ENCODE measurements around the gene KIRREL3. TPM values are rescaled to one million over a fixed set of nuclear protein-coding genes. Genes with fewer than 3 reads are reported as not detected.

KIRREL3 gene
- total and polyA plus RNA-seq, 7 experiments from 2014 or later = not detected

- Histone ChIP-seq H3K4me1 (ENCODE audit: control insufficient read depth in 2 of 2, insufficient read depth in 2 of 2, low read length in 2 of 2) (peaks cover 0 to 9% of the 10 kb centered on the region in 2 donors), H3K36me3 (ENCODE audit: control insufficient read depth in 2 of 3, insufficient read depth in 3 of 3, low read length in 3 of 3) (no peaks in the 10 kb centered on the region), H3K27me3 (ENCODE audit: control insufficient read depth in 2 of 2, insufficient read depth in 2 of 2, low read length in 2 of 2) (no peaks in the 10 kb centered on the region), H3K27ac (ENCODE audit: low read depth, low read length) (no peak overlapping the region), H3K9me3 (ENCODE audit: control insufficient read depth in 2 of 3, low read length in 3 of 3) (no peaks in the 10 kb centered on the region), H3K4me3 (ENCODE audit: low read length) (no peak overlapping the region)
- ChIA-PET POLR2A (no interaction called here), CTCF (no interaction called here)
- intact Hi-C loops (cut with micrococcal nuclease) = no loop called here
- peaks cover 0 to 9% (median 0%) of the 10 kb centered on the region in 5 donors for H3K27me3 Mint-ChIP-seq
- H3K27ac Mint-ChIP-seq = peak overlapping the region in 1 of 9 donors; percentile 9
- no peaks in the 10 kb centered on the region for H3K9me3 Mint-ChIP-seq
- peaks cover 12 to 23% (median 19%) of the 10 kb centered on the region in 7 donors for H3K4me1 Mint-ChIP-seq
- no peak for DNase-seq
- H3K36me3 Mint-ChIP-seq = no peaks in the 10 kb centered on the region
- no peak overlapping the region for H3K4me3 Mint-ChIP-seq
- ATAC-seq = no peak
These were observed 517.9 kb downstream of the KIRREL3 start for GRCh38 chr11:126482586-126483108.

DNA sequence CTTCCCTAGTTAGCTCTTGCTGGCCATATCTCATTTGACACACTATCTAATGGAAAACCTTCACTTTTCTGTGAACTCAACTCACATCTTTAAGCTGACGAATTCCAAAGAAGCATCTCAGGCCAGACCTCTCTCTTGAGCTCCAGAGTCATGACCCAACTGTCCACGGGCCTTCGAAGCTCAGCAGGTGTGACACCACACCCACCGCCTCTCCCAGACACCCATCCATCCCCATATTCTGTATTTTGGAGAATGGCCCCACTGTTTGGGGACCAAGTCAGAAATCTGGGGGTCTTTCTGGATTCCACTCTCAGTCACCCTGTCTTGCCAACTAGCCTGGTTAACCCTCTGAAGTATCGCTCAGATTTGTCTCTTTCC is 519.3 kb downstream of the KIRREL3 start:
- no peak for ATAC-seq
- no peak overlapping the region for H3K27ac ChIP-seq (ENCODE audit: low read depth, low read length)

GRCh38 chr11:126480410-126481302 is 519.9 kb downstream of the KIRREL3 start:
- ChIA-PET CTCF (interaction anchor here (0.6 to 2.7 kb wide), 27 partner anchors 8 to 708 kb away, joined by 3 to 46 read pairs (median 4); partner anchors contain the start of gene ST3GAL4), POLR2A (interaction anchor here (0.6 to 1.4 kb wide), 6 partner anchors 40 to 557 kb away, joined by 3 to 4 read pairs (median 3); partner anchors contain the start of gene TIRAP)
- H3K9me3 ChIP-seq (ENCODE audit: control insufficient read depth in 2 of 3, low read length in 3 of 3) = no peaks in the 10 kb centered on the region
- no peaks in the 10 kb centered on the region for H3K27me3 ChIP-seq (ENCODE audit: control insufficient read depth in 2 of 2, insufficient read depth in 2 of 2, low read length in 2 of 2)
- peaks cover 0 to 13% of the 10 kb centered on the region in 2 donors for H3K4me1 ChIP-seq (ENCODE audit: control insufficient read depth in 2 of 2, insufficient read depth in 2 of 2, low read length in 2 of 2)
- no peak overlapping the region for H3K27ac ChIP-seq (ENCODE audit: low read depth, low read length)
- intact Hi-C loops (cut with micrococcal nuclease) = loop anchor here (1.0 kb wide), 4 partner anchors 15 to 170 kb away; no protein-coding TSS in a partner anchor
- ATAC-seq (peak; percentile 93), DNase-seq (peak; percentile 45 to 76 (median 65))
- Mint-ChIP-seq H3K4me3 (peak overlapping the region; percentile 22 to 79 (median 68)), H3K4me1 (peaks cover 12 to 29% (median 19%) of the 10 kb centered on the region in 7 donors), H3K27ac (peak overlapping the region; percentile 35 to 88 (median 70)), H3K9me3 (no peaks in the 10 kb centered on the region), H3K27me3 (peaks cover 0 to 6% (median 0%) of the 10 kb centered on the region in 5 donors), H3K36me3 (no peaks in the 10 kb centered on the region)
- H3K4me3 ChIP-seq (ENCODE audit: low read length) = peak overlapping the region; percentile 31
- no peaks in the 10 kb centered on the region for H3K36me3 ChIP-seq (ENCODE audit: control insufficient read depth in 2 of 3, insufficient read depth in 3 of 3, low read length in 3 of 3)

More for the DNA sequence above, 519.3 kb downstream of the KIRREL3 start:
- Histone ChIP-seq H3K4me3 (ENCODE audit: low read length) (no peak overlapping the region), H3K27me3 (ENCODE audit: control insufficient read depth in 2 of 2, insufficient read depth in 2 of 2, low read length in 2 of 2) (no peaks in the 10 kb centered on the region), H3K4me1 (ENCODE audit: control insufficient read depth in 2 of 2, insufficient read depth in 2 of 2, low read length in 2 of 2) (peaks cover 0 to 13% of the 10 kb centered on the region in 2 donors), H3K36me3 (ENCODE audit: control insufficient read depth in 2 of 3, insufficient read depth in 3 of 3, low read length in 3 of 3) (no peaks in the 10 kb centered on the region), H3K9me3 (ENCODE audit: control insufficient read depth in 2 of 3, low read length in 3 of 3) (no peaks in the 10 kb centered on the region)
- H3K27ac Mint-ChIP-seq = peak overlapping the region in 2 of 9 donors; percentile 67 to 88
- H3K4me3 Mint-ChIP-seq = no peak overlapping the region
- peaks cover 12 to 29% (median 19%) of the 10 kb centered on the region in 7 donors for H3K4me1 Mint-ChIP-seq
- POLR2A ChIA-PET = interaction anchor here (0.6 to 1.4 kb wide), 4 partner anchors 45 to 558 kb away, joined by 3 to 4 read pairs (median 3); partner anchors contain the start of gene TIRAP
- no peaks in the 10 kb centered on the region for H3K36me3 Mint-ChIP-seq
- no peak for DNase-seq
- no peaks in the 10 kb centered on the region for H3K9me3 Mint-ChIP-seq
- intact Hi-C loops (cut with micrococcal nuclease) = no loop called here
- H3K27me3 Mint-ChIP-seq = peaks cover 0 to 9% (median 0%) of the 10 kb centered on the region in 5 donors
- CTCF ChIA-PET = interaction anchor here (0.6 to 2.7 kb wide), 23 partner anchors 8 to 709 kb away, joined by 3 to 46 read pairs (median 4); partner anchors contain the start of gene ST3GAL4

- intact Hi-C loops (cut with micrococcal nuclease) = loop anchor here (1.0 kb wide), 4 partner anchors 15 to 170 kb away; no protein-coding TSS in a partner anchor
- H3K36me3 Mint-ChIP-seq = no peaks in the 10 kb centered on the region
- ChIA-PET POLR2A (interaction anchor here (0.7 to 1.1 kb wide), 3 partner anchors 39 to 557 kb away, joined by 3 read pairs; no protein-coding TSS in a partner anchor), CTCF (interaction anchor here (0.7 to 2.7 kb wide), 20 partner anchors 8 to 558 kb away, joined by 3 to 46 read pairs (median 4); partner anchors contain the start of gene ST3GAL4)
- Histone ChIP-seq H3K27me3 (ENCODE audit: control insufficient read depth in 2 of 2, insufficient read depth in 2 of 2, low read length in 2 of 2) (no peaks in the 10 kb centered on the region), H3K4me3 (ENCODE audit: low read length) (no peak overlapping the region), H3K4me1 (ENCODE audit: control insufficient read depth in 2 of 2, insufficient read depth in 2 of 2, low read length in 2 of 2) (peaks cover 0 to 13% of the 10 kb centered on the region in 2 donors), H3K27ac (ENCODE audit: low read depth, low read length) (no peak overlapping the region), H3K9me3 (ENCODE audit: control insufficient read depth in 2 of 3, low read length in 3 of 3) (no peaks in the 10 kb centered on the region), H3K36me3 (ENCODE audit: control insufficient read depth in 2 of 3, insufficient read depth in 3 of 3, low read length in 3 of 3) (no peaks in the 10 kb centered on the region)
- H3K27ac Mint-ChIP-seq = peak overlapping the region in 1 of 9 donors; percentile 41
- ATAC-seq (no peak), DNase-seq (no peak)
- no peaks in the 10 kb centered on the region for H3K9me3 Mint-ChIP-seq
- peak overlapping the region in 3 of 10 donors; percentile 5 to 68 (median 5) for H3K4me3 Mint-ChIP-seq
- peaks cover 0 to 2% (median 0%) of the 10 kb centered on the region in 5 donors for H3K27me3 Mint-ChIP-seq
- H3K4me1 Mint-ChIP-seq = peaks cover 11 to 29% (median 19%) of the 10 kb centered on the region in 7 donors
These were observed 520.6 kb downstream of the KIRREL3 start for GRCh38 chr11:126480015-126480409.

DNA sequence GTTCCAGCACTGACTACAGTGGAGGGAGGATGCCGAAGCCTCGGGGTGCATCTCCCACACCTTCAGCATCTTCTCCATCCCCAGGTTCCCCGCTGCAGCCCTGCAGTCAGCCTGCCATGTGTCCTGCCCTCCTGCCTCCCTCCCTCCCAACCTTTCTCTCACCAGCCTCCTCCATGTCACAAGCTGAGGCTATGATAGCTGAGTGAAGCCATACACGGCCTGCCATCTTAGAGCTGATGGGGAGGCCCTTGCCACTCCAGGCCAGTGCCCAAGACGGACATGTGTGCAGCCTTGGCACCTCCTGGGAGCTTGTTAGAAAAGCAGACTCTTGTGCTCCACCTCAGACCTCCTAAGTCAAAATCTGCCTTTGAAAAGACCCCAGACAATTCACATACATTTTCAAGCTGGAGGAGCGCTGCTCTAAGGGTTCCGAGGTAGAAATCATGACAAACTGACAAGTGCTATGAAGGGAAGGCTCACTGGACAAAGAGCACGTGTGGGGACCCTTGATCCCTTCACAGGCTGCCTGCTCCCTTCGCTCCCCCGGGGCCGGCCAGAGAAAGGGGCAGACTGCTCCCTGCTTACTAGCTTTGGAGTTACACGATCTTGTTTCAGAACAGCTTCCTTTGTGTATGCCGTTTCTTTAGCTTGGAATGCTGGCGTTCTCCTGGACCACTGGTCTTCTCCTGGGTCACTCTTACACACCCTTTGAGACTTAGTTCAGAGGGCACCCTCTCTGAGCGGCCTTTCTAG is 521.2 kb downstream of the KIRREL3 start:
- H3K36me3 ChIP-seq (ENCODE audit: control insufficient read depth in 2 of 3, insufficient read depth in 3 of 3, low read length in 3 of 3) = no peaks in the 10 kb centered on the region
- Mint-ChIP-seq H3K9me3 (no peaks in the 10 kb centered on the region), H3K27ac (no peak overlapping the region), H3K4me3 (no peak overlapping the region), H3K27me3 (peaks cover 0 to 2% (median 0%) of the 10 kb centered on the region in 5 donors), H3K36me3 (no peaks in the 10 kb centered on the region), H3K4me1 (peaks cover 11 to 29% (median 19%) of the 10 kb centered on the region in 7 donors)
- ATAC-seq (no peak), DNase-seq (no peak)
- H3K27me3 ChIP-seq (ENCODE audit: control insufficient read depth in 2 of 2, insufficient read depth in 2 of 2, low read length in 2 of 2) = no peaks in the 10 kb centered on the region
- no peak overlapping the region for H3K27ac ChIP-seq (ENCODE audit: low read depth, low read length)
- no peaks in the 10 kb centered on the region for H3K9me3 ChIP-seq (ENCODE audit: control insufficient read depth in 2 of 3, low read length in 3 of 3)
- H3K4me3 ChIP-seq (ENCODE audit: low read length) = no peak overlapping the region
- POLR2A ChIA-PET = no interaction called here
- intact Hi-C loops (cut with micrococcal nuclease) = no loop called here
- peaks cover 0 to 13% of the 10 kb centered on the region in 2 donors for H3K4me1 ChIP-seq (ENCODE audit: control insufficient read depth in 2 of 2, insufficient read depth in 2 of 2, low read length in 2 of 2)
- CTCF ChIA-PET = interaction anchor here (0.7 to 2.7 kb wide), 5 partner anchors 13 to 169 kb away, joined by 3 to 46 read pairs (median 7); no protein-coding TSS in a partner anchor

- peak overlapping the region in 2 of 10 donors; percentile 58 to 59 for H3K4me3 Mint-ChIP-seq
- H3K9me3 Mint-ChIP-seq = no peaks in the 10 kb centered on the region
- Histone ChIP-seq H3K4me1 (ENCODE audit: control insufficient read depth in 2 of 2, insufficient read depth in 2 of 2, low read length in 2 of 2) (peaks cover 0 to 13% of the 10 kb centered on the region in 2 donors), H3K27ac (ENCODE audit: low read depth, low read length) (no peak overlapping the region), H3K27me3 (ENCODE audit: control insufficient read depth in 2 of 2, insufficient read depth in 2 of 2, low read length in 2 of 2) (no peaks in the 10 kb centered on the region), H3K4me3 (ENCODE audit: low read length) (no peak overlapping the region), H3K9me3 (ENCODE audit: control insufficient read depth in 2 of 3, low read length in 3 of 3) (no peaks in the 10 kb centered on the region), H3K36me3 (ENCODE audit: control insufficient read depth in 2 of 3, insufficient read depth in 3 of 3, low read length in 3 of 3) (no peaks in the 10 kb centered on the region)
- intact Hi-C loops (cut with micrococcal nuclease) = no loop called here
- POLR2A ChIA-PET = no interaction called here
- no peak for DNase-seq
- H3K27me3 Mint-ChIP-seq = peaks cover 0 to 2% (median 0%) of the 10 kb centered on the region in 5 donors
- no peak for ATAC-seq
- H3K4me1 Mint-ChIP-seq = peaks cover 11 to 29% (median 19%) of the 10 kb centered on the region in 7 donors
- H3K36me3 Mint-ChIP-seq = no peaks in the 10 kb centered on the region
- H3K27ac Mint-ChIP-seq = peak overlapping the region in 5 of 9 donors; percentile 3 to 84 (median 46)
- CTCF ChIA-PET = interaction anchor here (0.7 to 1.1 kb wide), 2 partner anchors 36 to 38 kb away, joined by 3 read pairs; no protein-coding TSS in a partner anchor
These were observed 522.1 kb downstream of the KIRREL3 start for GRCh38 chr11:126478466-126478865.
